ENCODE results near the gene COX10. TPM values are rescaled to one million over a fixed set of nuclear protein-coding genes. Genes with fewer than 3 reads are reported as not detected.
"Not testable (repeated sequence)": the region's sequence is repeated elsewhere in the genome, so short reads cannot be mapped to it uniquely, and the experiment has no call there.

The COX10 gene
- total and polyA plus RNA-seq, 2 donors, result 13.4 to 14.7 TPM

DNA sequence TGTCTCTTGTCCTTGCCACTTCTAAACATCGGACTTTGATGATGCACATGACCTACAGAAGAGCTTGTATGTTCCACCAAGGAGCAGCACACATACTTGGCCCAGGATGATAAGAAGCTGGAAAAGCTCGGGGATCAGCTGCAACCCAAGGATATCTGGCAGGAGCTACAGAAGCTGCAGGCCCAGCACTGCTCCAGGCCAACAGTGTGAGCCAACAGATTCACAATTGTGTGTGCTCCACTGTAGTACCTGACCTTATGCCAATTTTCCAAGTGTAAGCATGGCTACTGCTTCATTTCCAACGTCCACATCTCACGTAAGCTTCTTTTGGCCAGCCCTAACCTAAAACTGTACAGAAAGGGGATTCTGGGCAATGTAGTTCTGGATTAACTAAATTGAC is 83.4 kb downstream of the COX10 start:
- Histone ChIP-seq H3K27ac (ENCODE audit: low read depth) (no peak overlapping the region), H3K36me3 (ENCODE audit: insufficient read depth) (no peaks in the 10 kb centered on the region), H3K4me3 (ENCODE audit: low read depth, low read length) (no peak overlapping the region), H3K4me1 (ENCODE audit: insufficient read depth) (peaks cover 2% of the 10 kb centered on the region)
- 30% methylated on average over 4 of the region's 4 CpGs for WGBS
- DNase-seq (ENCODE audit: extremely low spot score), result no peak

DNA sequence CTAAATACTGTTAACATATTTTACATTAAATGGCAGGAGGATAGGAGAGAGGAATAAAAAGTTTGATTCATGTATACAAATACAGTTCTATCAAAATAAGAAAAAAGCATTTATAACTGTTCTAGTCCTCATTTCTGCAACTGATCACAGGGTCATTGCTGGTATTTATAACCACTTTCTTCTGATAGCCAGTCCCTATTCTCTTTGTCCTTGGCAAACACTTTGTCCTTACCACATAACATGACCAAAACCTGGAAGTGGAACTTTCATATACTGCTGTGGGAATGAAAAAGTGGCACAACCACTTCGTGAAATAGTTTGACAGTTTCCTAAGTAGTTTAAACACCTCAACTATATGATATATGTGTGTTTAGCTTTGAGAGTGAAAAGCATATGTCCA is 84.1 kb downstream of the COX10 start:
- H3K4me3 ChIP-seq (ENCODE audit: low read depth, low read length), result no peak overlapping the region
- H3K4me1 ChIP-seq (ENCODE audit: insufficient read depth), result no peaks in the 10 kb centered on the region
- no peaks in the 10 kb centered on the region for H3K36me3 ChIP-seq (ENCODE audit: insufficient read depth)
- no peak overlapping the region for H3K27ac ChIP-seq (ENCODE audit: low read depth)
- DNase-seq (ENCODE audit: extremely low spot score), result no peak
- WGBS, result 86% methylated on average over 1 of the region's 1 CpG

DNA sequence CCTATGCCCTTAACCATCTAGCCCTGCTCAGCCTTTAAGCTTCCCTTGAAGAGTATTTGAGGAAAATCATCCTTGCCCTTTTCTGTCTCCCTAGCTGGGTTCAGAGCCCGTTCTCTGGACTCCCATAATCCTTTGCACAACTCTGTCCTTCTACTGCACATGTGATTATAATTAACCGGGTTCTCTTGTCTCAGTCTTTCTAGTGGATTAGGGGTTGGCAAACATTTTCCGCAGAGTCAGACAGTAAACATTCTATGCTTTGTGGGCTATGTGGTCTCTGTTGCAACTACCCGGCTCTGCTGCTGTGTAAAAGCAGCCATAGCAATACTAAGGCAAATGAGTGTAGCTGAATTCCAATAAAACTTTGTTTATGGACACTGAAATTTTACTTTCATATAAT is 87.4 kb downstream of the COX10 start:
- Histone ChIP-seq H3K4me3 (ENCODE audit: low read depth, low read length) (no peak overlapping the region), H3K27ac (ENCODE audit: low read depth) (no peak overlapping the region), H3K4me1 (ENCODE audit: insufficient read depth) (no peaks in the 10 kb centered on the region), H3K36me3 (ENCODE audit: insufficient read depth) (no peaks in the 10 kb centered on the region)
- DNase-seq (ENCODE audit: extremely low spot score), result no peak
- WGBS, result 32% methylated on average over 4 of the region's 4 CpGs

DNA sequence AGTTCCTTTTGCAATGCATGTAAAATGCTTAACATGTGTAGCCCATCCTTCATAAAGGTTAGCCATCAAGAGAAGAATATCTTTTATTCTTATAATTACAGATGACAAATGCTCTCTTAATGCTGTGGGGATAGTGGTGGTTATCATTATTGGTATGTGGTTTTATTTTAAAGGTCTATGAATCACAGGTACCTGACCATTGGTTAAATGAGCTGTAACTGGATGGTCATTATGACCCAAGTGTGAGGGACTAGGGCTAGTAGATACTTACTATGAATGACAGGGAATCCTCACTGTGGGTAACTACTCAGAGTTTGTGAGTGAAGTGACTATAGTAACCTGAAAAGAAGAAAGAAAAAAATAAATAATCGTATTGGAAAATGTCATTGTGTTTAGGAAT is 88.5 kb downstream of the COX10 start:
- H3K4me1 ChIP-seq (ENCODE audit: insufficient read depth), result no peaks in the 10 kb centered on the region
- 83% methylated on average over 1 of the region's 1 CpG for WGBS
- no peak for DNase-seq (ENCODE audit: extremely low spot score)
- no peaks in the 10 kb centered on the region for H3K36me3 ChIP-seq (ENCODE audit: insufficient read depth)
- H3K27ac ChIP-seq (ENCODE audit: low read depth), result no peak overlapping the region
- H3K4me3 ChIP-seq (ENCODE audit: low read depth, low read length), result no peak overlapping the region

DNA sequence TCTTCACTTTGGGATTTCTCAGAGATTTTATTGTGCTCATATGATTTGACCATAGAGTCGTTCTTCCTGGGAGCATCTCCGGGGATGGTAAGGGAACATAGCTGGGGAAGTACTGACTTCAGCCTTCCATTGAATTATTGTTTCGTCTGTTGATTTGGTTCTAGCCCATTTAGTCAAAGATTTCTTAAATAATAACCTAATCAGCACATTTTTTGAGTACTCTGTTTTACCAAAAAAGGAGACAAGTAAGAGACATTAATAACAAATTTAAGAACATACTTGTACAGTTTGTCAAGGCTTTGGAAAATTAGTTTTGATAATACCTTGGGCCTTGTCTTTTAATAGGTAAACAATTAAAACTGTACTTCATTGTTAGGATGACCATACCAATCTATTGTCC is 89.4 kb downstream of the COX10 start:
- H3K27ac ChIP-seq (ENCODE audit: low read depth), result no peak overlapping the region
- no peaks in the 10 kb centered on the region for H3K36me3 ChIP-seq (ENCODE audit: insufficient read depth)
- no peak for DNase-seq (ENCODE audit: extremely low spot score)
- H3K4me1 ChIP-seq (ENCODE audit: insufficient read depth), result no peaks in the 10 kb centered on the region
- 82% methylated on average over 3 of the region's 3 CpGs for WGBS
- H3K4me3 ChIP-seq (ENCODE audit: low read depth, low read length), result no peak overlapping the region

DNA sequence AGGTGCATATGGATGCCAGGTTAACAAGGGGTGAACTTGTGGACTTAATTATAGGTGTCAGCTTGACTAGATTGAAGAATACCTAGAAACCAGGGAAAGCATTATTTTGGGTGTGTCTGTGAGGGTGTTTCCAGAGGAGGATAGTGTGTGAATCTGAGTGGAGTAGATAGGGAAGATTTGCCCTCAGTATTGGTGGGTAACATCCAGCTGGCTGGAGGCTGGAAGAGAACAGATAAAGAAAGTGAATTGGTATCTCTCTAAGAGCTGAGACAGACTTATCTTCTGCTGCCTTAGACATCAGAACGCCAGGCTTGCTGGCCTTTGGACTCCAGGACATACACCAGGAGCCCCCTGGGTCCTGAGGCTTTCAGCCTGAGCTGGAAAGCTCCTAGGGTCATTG is 92.1 kb downstream of the COX10 start:
- Histone ChIP-seq H3K4me3 (ENCODE audit: low read depth, low read length) (no peak overlapping the region), H3K27ac (ENCODE audit: low read depth) (no peak overlapping the region), H3K36me3 (ENCODE audit: insufficient read depth) (no peaks in the 10 kb centered on the region), H3K4me1 (ENCODE audit: insufficient read depth) (no peaks in the 10 kb centered on the region)
- DNase-seq (ENCODE audit: extremely low spot score), result no peak
- 89% methylated on average over 1 of the region's 1 CpG for WGBS

DNA sequence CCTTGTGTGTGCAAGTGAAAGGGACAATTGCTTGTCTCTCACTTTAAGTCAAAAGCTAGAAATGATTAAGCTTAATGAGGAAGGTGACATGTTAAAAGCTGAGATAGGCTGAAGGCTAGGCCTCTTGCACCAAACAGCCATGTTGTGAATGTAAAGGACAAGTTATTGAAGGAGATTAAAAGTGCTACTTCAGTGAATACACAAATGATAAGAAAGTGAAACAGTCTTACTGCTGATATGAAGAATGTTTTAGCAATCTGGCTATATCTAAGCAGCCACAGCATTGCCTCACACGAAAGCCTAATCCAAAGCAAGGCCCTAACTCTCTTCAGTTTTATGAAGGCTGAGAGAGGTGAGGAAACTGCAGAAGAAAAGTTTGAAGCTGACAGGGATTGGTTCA is 96.3 kb downstream of the COX10 start:
- H3K27ac ChIP-seq (ENCODE audit: low read depth), result no peak overlapping the region
- no peak for DNase-seq (ENCODE audit: extremely low spot score)
- no peak overlapping the region for H3K4me3 ChIP-seq (ENCODE audit: low read depth, low read length)
- WGBS, result 59% methylated on average over 1 of the region's 1 CpG
- H3K4me1 ChIP-seq (ENCODE audit: insufficient read depth), result no peaks in the 10 kb centered on the region
- H3K36me3 ChIP-seq (ENCODE audit: insufficient read depth), result no peaks in the 10 kb centered on the region

DNA sequence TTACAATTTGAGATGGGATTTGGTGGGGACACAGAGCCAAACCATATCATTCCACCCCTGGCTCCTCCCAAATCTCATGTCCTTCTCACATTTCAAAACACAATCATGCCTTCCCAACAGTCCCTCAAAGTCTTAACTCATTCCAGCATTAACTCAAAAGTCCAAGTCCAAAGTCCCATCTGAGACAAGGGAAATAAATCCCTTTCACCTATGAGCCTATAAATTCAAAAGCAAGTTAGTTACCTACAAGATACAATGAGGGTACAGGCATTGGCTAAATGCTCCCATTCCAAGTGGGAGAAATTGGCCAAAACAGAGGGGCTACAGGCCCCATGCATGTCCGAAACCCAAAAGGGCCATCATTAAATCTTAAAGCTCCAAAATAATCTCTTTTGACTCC is 98.5 kb downstream of the COX10 start:
- not testable (repeated sequence) for DNase-seq (ENCODE audit: extremely low spot score); H3K27ac ChIP-seq (ENCODE audit: low read depth); H3K36me3 ChIP-seq (ENCODE audit: insufficient read depth); H3K4me1 ChIP-seq (ENCODE audit: insufficient read depth); H3K4me3 ChIP-seq (ENCODE audit: low read depth, low read length)
- WGBS, result 98% methylated on average over 1 of the region's 1 CpG

DNA sequence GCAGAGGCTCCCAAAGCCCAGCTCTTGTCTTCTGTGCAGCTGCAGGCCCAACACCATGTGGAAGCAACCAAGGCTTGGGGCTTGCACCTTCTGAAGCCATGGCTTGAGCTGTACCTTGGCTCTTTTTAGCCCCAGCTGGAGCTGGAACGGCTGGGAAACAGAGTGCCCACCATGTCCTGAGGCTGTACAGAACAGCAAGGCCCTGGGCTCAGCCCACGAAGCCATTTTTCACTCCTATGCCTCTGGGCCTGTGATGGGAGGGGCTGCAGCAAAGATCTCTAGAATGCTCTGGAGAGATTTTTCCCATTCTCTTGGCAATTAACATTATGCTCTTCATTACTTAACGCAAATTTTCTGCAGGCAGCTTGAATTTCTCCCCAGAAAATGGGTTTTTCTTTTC is 99.3 kb downstream of the COX10 start:
- WGBS, result 98% methylated on average over 3 of the region's 3 CpGs

DNA sequence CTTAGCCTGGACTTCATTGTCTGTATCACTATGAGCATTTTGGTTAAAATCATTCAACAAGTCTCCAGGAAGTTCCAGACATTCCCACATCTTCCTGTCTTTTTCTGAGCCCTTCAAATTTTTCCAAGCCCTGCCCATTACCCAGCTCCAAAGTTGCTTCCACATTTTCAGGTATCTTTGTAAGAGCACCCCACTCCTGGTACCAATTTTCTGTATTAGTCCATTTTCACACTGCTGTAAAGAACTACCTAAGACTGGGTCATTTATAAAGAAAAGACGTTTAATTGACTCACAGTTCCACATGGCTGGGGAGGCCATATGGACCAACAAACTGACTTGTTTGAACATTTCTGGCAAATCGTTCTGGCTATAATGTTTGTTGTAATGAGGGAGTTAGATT is 100.0 kb downstream of the COX10 start:
- Histone ChIP-seq H3K4me3 (ENCODE audit: low read depth, low read length) (no peak overlapping the region), H3K36me3 (ENCODE audit: insufficient read depth) (no peaks in the 10 kb centered on the region), H3K4me1 (ENCODE audit: insufficient read depth) (no peaks in the 10 kb centered on the region), H3K27ac (ENCODE audit: low read depth) (no peak overlapping the region)
- DNase-seq (ENCODE audit: extremely low spot score), result no peak
- WGBS, result 89% methylated on average over 2 of the region's 2 CpGs

More for the DNA sequence above, 99.3 kb downstream of the COX10 start:
- Histone ChIP-seq H3K4me1 (ENCODE audit: insufficient read depth) (no peaks in the 10 kb centered on the region), H3K4me3 (ENCODE audit: low read depth, low read length) (no peak overlapping the region), H3K36me3 (ENCODE audit: insufficient read depth) (no peaks in the 10 kb centered on the region), H3K27ac (ENCODE audit: low read depth) (no peak overlapping the region)
- no peak for DNase-seq (ENCODE audit: extremely low spot score)

DNA sequence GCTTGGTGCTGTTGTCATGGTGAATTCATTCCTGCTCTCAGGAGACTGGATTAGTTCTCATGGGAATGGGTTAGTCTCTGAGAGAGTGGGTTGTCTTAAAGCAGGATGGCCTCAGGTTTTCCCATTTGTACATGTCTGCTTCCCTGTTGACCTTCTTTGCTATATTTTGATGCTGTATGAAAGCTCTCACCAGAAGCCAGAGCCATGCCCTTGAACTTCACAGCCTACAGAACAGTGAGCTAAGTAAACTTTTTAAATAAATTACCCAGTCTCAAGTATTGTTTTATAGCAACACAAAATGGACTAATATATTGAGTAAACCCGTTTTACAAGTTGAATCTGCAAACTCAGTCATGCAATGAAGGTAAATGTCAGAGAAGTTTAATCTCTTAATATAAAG is 100.6 kb downstream of the COX10 start:
- no peak overlapping the region for H3K4me3 ChIP-seq (ENCODE audit: low read depth, low read length)
- no peaks in the 10 kb centered on the region for H3K4me1 ChIP-seq (ENCODE audit: insufficient read depth)
- no peak for DNase-seq (ENCODE audit: extremely low spot score)

DNA sequence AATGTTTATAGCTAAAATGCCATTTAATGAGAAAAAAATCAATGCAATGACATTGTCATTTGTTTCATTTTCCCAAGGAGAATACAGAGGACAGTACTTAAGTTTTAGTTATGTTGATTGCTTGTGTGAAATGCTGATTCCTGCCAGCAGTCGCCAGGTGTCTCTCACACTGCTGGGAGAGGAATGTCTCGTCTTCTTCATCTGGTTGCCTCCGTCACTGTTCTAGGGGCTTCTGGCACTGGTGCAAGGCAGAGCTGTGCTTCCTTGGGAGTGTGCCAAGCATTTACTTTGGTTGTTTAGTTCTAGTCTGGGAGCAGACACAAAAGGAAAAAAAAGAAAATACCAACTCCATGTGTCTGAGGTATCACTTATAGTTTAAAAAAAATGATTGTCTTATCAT is 107.7 kb downstream of the COX10 start:
- not testable (repeated sequence) for H3K4me1 ChIP-seq (ENCODE audit: insufficient read depth); DNase-seq (ENCODE audit: extremely low spot score); H3K4me3 ChIP-seq (ENCODE audit: low read depth, low read length); H3K36me3 ChIP-seq (ENCODE audit: insufficient read depth); H3K27ac ChIP-seq (ENCODE audit: low read depth)
- WGBS, result 34% methylated on average over 3 of the region's 3 CpGs

More for the DNA sequence above, 100.6 kb downstream of the COX10 start:
- no peaks in the 10 kb centered on the region for H3K36me3 ChIP-seq (ENCODE audit: insufficient read depth)
- no peak overlapping the region for H3K27ac ChIP-seq (ENCODE audit: low read depth)
- 98% methylated on average over 1 of the region's 1 CpG for WGBS

DNA sequence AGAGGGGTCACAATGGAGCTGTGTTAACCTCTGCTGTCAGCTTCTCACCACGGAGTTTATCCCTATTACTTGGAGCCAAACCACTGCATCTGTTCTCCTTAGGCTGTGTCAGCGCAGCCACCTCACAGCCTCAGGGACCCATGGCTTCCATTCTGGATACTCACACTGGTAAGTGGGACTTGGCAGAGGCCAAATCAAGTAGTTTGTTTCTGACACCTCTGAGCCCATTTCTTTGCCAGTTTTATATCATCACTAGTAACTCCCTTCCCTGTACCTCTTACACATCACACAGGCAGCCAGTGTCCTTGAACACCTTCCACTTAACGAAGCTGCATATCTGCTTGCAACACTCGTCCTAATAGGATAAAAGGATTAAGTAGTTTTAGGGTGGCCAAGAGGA is 108.5 kb downstream of the COX10 start:
- H3K4me3 ChIP-seq (ENCODE audit: low read depth, low read length); DNase-seq (ENCODE audit: extremely low spot score); H3K36me3 ChIP-seq (ENCODE audit: insufficient read depth); H3K27ac ChIP-seq (ENCODE audit: low read depth); H3K4me1 ChIP-seq (ENCODE audit: insufficient read depth): not testable (repeated sequence)
- WGBS, result no CpG with 5 or more reads among the region's 4 CpGs

DNA sequence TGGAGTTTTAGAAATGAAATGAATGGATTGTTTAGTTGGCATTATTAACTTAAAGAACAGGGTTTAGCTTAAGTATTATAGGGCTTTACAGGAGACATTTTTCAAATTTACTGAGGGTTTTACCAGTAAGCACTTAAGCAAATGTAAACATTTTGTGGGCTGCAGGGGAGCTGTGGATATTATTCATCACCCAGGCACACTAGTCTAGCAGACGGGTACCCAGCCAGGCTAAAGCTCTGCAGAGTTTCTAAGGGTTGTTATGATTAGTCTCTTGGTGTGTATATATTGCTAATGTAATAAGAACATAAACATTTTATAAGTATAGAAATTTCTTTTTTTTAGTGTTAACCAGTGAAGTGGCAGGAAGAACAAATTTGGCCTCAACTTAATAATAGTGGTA is 110.6 kb downstream of the COX10 start:
- not testable (repeated sequence) for H3K27ac ChIP-seq (ENCODE audit: low read depth)
- WGBS, result no CpG with 5 or more reads among the region's 1 CpG

DNA sequence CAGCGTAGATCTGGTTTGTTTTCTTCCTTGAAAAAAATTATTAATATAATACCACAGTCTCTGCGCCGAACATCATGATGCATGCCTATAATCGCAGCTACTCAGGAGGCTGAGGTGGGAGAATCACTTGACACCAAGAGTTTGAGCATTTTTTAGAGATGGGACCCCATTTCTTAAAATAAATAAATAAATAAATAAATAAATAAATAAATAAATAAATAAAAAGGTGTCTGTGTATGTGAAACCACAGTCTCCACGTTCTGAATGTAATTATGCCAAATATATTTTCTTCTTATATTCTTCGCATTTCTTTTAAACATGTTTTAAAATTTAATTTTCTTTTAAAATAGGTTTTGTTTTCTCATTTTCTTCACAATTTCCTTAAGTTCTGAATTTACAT is 112.8 kb downstream of the COX10 start:
- H3K4me1 ChIP-seq (ENCODE audit: insufficient read depth); H3K27ac ChIP-seq (ENCODE audit: low read depth); H3K4me3 ChIP-seq (ENCODE audit: low read depth, low read length); H3K36me3 ChIP-seq (ENCODE audit: insufficient read depth); DNase-seq (ENCODE audit: extremely low spot score): not testable (repeated sequence)
- 95% methylated on average over 6 of the region's 6 CpGs for WGBS

More for the DNA sequence above, 110.6 kb downstream of the COX10 start:
- not testable (repeated sequence) for DNase-seq (ENCODE audit: extremely low spot score); H3K36me3 ChIP-seq (ENCODE audit: insufficient read depth); H3K4me3 ChIP-seq (ENCODE audit: low read depth, low read length); H3K4me1 ChIP-seq (ENCODE audit: insufficient read depth)
